ENCODE data around the gene SH3D19.

SH3D19 gene

GRCh38 chr4:151184523-151185458 is 140.6 kb downstream of the SH3D19 start:
- DNase-seq = no peak

- DNase-seq = no peak
Observed at GRCh38 chr4:151182455-151182996, 142.9 kb downstream of the SH3D19 start.

- DNase-seq = no peak
Observed at GRCh38 chr4:151176685-151177084, 148.7 kb downstream of the SH3D19 start.

- DNase-seq = no peak
Observed at GRCh38 chr4:151175754-151176631, 149.4 kb downstream of the SH3D19 start.

DNA sequence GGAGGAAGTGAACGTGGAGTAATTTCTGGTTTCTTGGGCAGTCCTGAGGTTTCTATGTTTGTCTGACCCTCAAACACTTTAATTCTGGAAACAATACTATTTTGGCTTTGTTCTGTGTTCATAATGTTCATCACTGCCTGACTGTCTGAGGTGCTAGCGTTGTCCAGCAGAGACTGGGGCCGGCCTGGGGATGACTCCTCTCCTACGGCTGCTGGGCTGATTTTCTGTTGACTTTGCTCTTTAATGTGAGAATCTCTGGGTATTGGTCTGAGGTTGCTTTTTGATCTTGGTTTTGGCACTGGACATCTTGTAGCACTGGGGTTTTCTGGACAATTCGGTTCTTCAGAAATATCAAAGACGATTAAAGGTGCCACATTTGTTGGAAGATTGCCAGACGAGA is 150.2 kb downstream of the SH3D19 start:
- DNase-seq = no peak

DNA sequence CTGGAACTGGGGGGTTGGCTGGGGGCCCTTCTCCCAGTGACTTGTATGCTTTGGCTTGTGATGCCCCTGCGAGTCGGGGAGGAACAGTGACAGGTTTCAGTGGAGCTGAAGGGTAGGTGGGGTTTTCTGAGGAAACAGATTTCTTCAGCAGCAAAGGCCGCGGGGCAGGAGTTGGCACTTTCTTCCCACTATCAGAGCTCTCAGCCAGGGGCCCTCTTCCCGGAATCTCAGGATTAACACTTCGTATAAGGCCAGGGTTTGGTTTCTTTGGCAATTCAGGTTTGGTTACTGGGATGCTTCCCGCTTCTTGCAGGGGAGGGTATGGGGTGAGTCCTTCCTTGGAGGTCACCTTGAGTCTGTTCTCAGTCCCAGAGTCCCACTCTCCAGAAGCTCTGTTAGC is 150.6 kb downstream of the SH3D19 start:
- DNase-seq = no peak

DNA sequence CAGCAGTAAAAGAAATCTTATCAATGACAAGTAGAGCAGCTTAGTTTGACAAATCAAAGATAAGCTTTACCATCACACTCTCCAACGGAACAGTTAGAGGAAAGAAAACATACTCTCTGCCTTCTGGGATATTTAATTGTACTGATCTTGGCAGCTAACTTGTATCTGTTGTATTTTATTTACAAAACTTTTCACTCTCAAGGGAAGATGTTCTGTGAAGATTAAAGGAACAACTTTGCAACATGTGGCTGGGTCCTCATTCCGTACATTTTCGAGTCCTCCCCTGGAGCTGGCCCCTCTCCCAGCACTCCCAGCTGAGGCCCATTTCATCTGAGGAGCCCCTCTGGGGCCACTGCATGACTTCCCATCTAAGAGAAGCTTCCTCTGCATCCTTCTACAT is 151.5 kb downstream of the SH3D19 start:
- no peak for DNase-seq

DNA sequence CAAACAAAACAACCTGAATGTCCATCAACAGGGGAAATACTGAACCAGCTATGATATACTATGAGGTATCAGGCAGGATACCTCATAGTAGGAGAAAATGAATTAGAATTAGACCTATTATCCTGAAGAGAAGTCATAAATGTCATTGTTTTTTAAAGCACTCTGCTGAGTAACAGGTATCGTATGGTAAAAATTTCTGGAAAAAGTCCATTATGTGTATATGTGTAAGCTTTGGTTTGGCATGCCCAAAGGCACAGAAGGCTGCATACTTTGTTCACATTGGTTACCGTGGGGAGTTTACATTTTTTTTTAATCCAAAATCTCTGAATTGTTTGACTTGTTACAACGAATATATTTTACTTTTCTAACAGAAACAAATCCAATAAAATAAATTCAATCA is 155.5 kb downstream of the SH3D19 start:
- no peak for DNase-seq

GRCh38 chr4:151169223-151169622 is 156.2 kb downstream of the SH3D19 start:
- no peak for DNase-seq

DNA sequence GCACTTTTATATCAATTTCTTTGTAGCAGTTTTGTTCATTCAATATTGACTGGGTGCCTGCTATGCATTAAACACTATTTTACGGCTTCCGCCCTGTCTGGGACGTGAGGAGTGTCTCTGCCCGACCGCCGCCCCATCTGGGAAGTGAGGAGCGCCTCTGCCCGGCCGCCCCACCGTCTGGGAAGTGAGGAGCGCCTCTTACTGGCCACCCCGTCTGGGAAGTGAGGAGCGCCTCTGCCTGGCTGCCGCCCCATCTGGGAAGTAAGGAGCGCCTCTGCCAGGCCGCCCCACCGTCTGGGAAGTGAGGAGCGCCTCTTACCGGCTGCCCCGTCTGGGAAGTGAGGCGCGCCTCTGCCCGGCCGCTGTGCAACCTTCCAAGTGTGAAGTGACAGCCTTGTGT is 157.8 kb downstream of the SH3D19 start:
- DNase-seq = no peak

GRCh38 chr4:151166636-151167035 is 158.8 kb downstream of the SH3D19 start:
- DNase-seq = no peak

DNA sequence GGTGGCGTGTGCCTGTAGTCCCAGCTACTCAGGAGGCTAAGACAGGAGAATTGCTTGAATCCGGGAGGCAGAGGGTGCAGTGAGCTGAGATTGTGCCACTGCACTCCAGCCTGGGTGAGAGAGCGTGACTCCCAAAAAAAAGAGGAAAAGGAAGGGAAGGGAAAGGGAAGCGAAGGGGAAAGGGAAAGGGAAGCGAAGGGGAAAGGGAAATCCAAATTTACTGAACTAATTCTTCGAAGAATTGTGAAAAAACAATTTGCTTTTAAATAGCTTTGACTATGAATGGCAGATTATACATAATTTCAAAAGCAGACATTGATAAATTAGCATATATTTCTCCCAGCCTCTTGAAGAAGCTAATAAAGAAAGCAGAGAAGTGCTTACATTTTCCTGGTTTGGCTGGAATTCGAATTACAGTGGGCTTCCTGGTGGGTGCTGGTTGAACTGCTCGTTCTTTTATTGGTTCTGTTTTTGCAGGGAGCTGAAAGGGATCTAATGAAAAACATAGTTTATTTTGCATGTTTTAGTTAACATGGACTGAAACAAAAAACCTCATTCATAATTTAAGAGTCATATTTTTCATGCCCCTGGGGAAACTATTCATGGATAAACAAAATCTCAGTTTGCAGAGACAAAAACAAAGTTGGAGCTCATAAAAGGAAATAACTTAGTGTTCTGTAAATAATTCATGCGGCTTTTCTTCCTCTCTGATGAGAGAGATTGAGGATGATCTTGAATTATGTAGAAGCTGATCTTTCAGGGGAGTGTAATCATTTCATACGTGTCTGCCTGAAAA is 160.0 kb downstream of the SH3D19 start:
- DNase-seq = no peak

DNA sequence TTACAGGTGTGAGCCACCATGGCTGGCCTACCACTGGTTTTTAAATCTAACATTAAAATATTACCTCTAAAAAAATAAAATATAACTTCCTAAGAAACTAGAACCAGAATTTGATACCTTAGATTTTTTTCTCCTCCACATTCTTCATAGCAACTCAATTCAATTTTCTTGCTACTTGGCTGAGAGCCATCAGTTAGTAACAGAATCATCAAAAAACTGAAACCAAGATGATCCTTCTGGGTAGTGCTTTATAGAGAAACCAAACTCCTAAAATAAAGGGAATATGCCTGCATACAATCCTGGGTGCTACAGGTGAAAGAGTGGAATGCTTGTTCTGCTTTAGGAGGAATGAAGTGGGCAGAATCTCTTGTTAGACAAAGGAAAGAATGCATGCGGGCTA is 161.6 kb downstream of the SH3D19 start:
- DNase-seq = no peak

- no peak for DNase-seq
Observed at GRCh38 chr4:151158979-151159378, 166.4 kb downstream of the SH3D19 start.

DNA sequence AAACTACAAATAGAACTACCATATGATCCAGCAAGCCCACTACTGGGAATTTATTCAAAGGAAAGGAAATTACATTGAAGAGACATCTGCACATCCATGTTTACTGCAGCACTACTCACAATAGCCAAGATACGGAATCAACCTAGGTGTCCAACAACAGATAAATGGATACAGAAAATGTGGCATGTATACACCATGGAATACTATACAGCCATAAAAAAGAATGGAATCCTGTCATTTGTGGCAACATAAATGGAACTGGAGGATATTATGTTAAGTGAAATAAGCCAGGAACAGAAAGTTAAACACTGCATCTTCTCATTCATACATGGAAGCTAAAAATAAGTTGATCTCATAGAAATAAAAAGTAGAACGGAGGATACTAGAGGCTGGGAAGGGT is 167.9 kb downstream of the SH3D19 start:
- no peak for DNase-seq

- no peak for DNase-seq
Observed at GRCh38 chr4:151153585-151153984, 171.8 kb downstream of the SH3D19 start.

DNA sequence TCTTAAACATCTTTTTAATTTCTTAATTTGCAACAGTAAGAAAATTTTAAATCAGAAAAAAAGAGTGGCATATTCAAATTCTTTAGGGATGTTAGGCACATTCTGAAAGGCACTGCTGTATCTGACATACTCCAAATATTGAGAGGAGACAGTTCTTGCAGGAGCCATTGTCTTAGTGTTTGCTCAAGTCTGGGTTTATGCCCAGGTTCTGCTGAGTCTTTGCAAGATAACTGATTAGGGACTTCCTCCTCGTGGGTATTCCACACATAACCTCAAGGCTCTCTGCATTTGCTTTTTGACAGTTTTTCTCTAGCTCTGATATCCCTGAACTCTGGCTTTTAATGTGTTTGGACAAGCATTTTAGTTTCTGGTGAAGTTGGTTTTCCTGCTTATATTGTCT is 173.4 kb downstream of the SH3D19 start:
- DNase-seq = no peak

GRCh38 chr4:151150821-151151580 is 174.4 kb downstream of the SH3D19 start:
- DNase-seq = no peak

GRCh38 chr4:151148261-151148660 is 177.1 kb downstream of the SH3D19 start:
- DNase-seq = no peak

GRCh38 chr4:151147000-151147399 is 178.4 kb downstream of the SH3D19 start:
- DNase-seq = no peak

GRCh38 chr4:151144329-151145072 is 180.9 kb downstream of the SH3D19 start:
- no peak for DNase-seq

Data from inflammatory macrophage treated with lipopolysaccharide for 4 hours (primary cell).